A204.1 (cell line): ENCODE data around the gene PDCD2.
"Not testable (repeated sequence)": the region's sequence is repeated elsewhere in the genome, so short reads cannot be mapped to it uniquely, and the experiment has no call there.

ENCODE experiments used
- FAIRE-seq: peaks from 2 replicates; lab custom pipeline; 2012; peaks lifted over from hg19 to GRCh38; lab: Jason Lieb, UNC

Gene PDCD2

GRCh38 chr6:170545405-170545804, 39.0 kb downstream of the PDCD2 start:
- no peak for FAIRE-seq

DNA sequence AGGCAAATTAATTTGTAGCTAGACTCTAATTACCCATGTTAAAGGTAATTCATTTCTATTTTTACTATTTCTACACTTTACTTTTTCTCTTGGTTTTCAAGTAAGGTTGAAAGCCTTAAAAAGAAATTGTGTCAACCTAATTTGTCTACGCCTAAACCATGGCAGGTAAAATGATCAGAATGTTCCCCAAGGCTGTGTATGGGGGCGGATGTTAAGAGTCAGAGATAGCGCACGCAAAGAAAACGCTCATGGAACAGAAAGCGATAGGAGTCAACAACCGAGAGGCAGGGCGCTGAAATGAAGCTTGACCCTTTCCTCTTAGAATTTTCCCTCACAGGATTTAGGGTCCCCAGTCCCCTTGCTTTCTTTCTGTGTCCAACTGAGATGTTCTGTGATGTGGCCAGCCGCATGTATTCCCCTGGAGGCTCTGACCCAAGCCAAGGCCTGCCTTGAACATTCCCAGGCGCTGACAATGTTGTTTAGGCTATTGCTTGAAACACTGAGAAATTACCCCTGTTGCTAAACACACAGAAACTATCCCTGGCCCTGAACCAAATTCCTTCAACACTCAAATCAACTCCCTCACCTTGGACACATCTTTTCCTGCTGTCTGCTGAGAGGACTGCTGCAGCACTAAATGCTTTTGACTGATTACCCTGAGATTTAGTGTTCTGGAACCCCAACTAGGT, 42.3 kb downstream of the PDCD2 start:
- FAIRE-seq, result no peak

GRCh38 chr6:170537329-170537728, 47.1 kb downstream of the PDCD2 start:
- FAIRE-seq, result no peak

GRCh38 chr6:170536671-170537070, 47.8 kb downstream of the PDCD2 start:
- no peak for FAIRE-seq

- FAIRE-seq, result no peak
These were observed 49.4 kb downstream of the PDCD2 start for GRCh38 chr6:170535004-170535403.

DNA sequence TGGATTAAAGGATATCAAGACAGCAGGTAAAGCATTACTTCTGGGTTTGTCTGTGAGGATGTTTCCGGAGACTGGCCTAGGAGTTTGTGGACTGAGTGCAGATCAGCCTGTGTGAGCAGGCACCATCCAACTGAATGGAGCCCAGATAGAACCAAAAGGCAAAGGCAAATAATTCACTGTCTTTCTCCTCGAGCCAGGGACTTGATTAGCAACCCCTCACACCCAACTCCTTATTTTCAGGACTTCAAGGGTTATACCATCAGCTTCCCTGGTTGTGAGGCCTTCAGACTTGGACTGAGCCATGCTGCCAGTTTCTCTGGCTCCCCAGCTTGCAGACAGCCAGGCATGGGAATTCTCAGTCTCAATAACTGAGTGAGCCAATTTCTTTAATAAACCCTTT, 50.6 kb downstream of the PDCD2 start:
- no peak for FAIRE-seq

GRCh38 chr6:170532867-170533488, 51.5 kb downstream of the PDCD2 start:
- FAIRE-seq, result no peak

GRCh38 chr6:170529839-170530469, 54.5 kb downstream of the PDCD2 start:
- FAIRE-seq, result peak; percentile 89

DNA sequence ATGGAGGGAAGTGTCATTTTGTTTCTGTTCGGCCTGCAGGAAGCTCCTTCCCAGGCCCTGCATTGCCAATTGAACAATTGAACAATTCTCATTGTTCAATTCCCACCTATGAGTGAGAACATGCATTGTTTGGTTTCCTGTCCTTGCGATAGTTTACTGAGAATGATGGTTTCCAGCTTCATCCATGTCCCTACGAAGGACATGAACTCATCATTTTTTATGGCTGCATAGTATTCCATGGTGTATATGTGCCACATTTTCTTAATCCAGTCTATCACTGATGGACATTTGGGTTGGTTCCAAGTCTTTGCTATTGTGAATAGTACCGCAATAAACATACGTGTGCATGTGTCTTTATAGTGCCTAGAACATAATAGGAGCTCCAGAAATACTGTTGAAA, 56.4 kb downstream of the PDCD2 start:
- not testable (repeated sequence) for FAIRE-seq

DNA sequence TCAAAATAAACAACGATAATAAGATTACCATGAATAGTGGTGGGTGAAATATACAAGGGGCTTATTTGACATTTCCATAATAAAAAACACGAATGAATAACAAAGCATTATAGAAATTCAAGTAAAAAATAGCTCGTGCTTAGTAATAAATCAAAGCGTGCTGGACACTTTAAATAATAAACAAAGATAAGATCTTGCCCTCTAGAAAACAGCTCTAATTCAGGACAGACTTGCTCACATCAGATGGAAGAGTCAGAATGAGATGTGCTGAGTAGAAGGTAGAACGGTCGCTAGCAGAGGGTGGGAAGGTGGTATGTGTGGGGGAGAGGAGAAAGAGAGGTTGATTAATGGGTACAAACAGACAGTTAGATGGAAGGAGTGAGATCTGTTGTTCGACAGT, 58.6 kb downstream of the PDCD2 start:
- FAIRE-seq, result no peak
